Upper lobe of left lung (tissue), 4 donors: ENCODE results near the gene BORCS6.

ENCODE experiments used
- EP300 ChIP-seq, 4 donors: sonication (generic); formaldehyde crosslinking; IDR thresholded peaks; one replicate each; pipeline ENCODE4 v1.5.1; 2017; ENCODE audit warnings: antibody characterized with exemption in 4 of 4, control low read depth in 2 of 4
- TF ChIP-seq, protein P1 (sequence below), 6 experiments: fragments of 450-650 bp in 4 of 6; fragments of 200-600 bp in 2 of 6; sonication (generic) in 2 of 6; IDR thresholded peaks; one replicate each; pipeline ENCODE4 v1.5.1; 2016 to 2019; ENCODE audit warnings: antibody characterized with exemption in 6 of 6

GRCh38 chr17:8227238-8227581, 37.2 kb upstream of the BORCS6 start:
- no peak for TF ChIP-seq EP300 (IDR thresholded peaks at IDR 0.05)
- TF ChIP-seq, protein P1, sequence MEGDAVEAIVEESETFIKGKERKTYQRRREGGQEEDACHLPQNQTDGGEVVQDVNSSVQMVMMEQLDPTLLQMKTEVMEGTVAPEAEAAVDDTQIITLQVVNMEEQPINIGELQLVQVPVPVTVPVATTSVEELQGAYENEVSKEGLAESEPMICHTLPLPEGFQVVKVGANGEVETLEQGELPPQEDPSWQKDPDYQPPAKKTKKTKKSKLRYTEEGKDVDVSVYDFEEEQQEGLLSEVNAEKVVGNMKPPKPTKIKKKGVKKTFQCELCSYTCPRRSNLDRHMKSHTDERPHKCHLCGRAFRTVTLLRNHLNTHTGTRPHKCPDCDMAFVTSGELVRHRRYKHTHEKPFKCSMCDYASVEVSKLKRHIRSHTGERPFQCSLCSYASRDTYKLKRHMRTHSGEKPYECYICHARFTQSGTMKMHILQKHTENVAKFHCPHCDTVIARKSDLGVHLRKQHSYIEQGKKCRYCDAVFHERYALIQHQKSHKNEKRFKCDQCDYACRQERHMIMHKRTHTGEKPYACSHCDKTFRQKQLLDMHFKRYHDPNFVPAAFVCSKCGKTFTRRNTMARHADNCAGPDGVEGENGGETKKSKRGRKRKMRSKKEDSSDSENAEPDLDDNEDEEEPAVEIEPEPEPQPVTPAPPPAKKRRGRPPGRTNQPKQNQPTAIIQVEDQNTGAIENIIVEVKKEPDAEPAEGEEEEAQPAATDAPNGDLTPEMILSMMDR (IDR thresholded peaks at IDR 0.05), result no peak
